Eye (tissue), 1 donor: ENCODE measurements around the gene MYBBP1A.
A peak's percentile ranks its signal among the peaks of the same experiment; 100 is the strongest.
"Not testable (repeated sequence)": the region's sequence is repeated elsewhere in the genome, so short reads cannot be mapped to it uniquely, and the experiment has no call there.

Source experiments
- DNase-seq: peaks from one replicate; pipeline ENCODE4 v3.0.0-alpha.2; 2015

Gene MYBBP1A

GRCh38 chr17:4588391-4588790 is 33.2 kb upstream of the MYBBP1A start:
- no peak for DNase-seq

DNA sequence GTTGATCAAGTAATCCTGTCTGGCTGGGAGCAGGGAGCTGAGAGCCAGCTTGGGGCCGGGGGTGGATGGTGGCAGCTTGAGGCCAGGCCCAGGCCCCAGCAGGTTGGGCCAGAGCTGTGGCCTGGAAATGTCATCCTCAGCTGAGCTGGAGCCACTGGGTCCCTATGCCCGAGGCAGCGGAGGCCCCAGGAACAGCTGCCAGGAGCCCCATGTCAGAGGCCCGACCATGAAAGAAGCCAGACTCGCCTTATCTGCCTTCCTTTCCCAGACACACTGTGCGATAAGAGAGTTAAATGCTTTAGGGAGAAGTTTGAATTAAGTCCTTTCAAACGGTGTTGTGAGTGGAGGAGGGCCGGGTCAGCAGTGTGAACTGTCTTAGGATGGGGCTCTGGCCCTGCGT is 32.6 kb upstream of the MYBBP1A start:
- DNase-seq = no peak

GRCh38 chr17:4587195-4587594 is 32.0 kb upstream of the MYBBP1A start:
- no peak for DNase-seq

DNA sequence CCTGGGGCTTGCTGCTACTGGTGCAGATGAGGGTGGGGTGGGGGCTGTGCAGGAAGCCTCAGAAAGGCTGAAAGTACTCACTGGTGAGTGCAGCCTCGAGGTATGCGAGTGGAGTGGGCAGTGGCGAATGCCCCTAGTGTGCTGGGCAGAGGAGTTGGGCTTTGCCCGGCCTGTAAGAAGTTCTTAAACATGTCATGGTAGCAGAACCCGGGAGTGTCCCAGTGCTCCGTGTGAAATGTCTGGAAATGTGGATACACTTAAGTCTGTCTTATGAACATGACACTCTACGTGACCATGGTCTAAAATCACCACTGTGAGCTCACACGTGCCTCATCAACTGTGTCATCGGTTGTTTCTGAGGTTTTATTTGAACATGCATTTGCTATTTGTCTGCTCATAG is 30.9 kb upstream of the MYBBP1A start:
- DNase-seq = no peak

DNA sequence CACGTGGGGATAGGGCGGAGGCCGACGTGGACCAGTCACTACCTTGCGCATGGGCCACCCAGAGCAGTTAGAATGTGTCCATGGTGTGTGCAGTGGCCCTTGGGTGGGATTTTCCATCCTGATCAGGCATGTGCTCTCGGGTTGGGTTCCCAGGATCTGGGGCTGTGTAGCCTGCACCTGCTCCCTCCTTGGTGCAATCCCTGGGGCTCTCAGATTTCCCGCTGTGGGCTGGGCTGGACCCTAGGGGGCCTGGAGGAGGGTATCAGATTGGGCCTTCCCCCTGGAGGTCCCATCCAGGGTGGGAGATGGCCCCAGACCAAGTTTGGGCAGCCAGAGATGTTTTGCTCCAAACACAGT is 30.4 kb upstream of the MYBBP1A start:
- no peak for DNase-seq

DNA sequence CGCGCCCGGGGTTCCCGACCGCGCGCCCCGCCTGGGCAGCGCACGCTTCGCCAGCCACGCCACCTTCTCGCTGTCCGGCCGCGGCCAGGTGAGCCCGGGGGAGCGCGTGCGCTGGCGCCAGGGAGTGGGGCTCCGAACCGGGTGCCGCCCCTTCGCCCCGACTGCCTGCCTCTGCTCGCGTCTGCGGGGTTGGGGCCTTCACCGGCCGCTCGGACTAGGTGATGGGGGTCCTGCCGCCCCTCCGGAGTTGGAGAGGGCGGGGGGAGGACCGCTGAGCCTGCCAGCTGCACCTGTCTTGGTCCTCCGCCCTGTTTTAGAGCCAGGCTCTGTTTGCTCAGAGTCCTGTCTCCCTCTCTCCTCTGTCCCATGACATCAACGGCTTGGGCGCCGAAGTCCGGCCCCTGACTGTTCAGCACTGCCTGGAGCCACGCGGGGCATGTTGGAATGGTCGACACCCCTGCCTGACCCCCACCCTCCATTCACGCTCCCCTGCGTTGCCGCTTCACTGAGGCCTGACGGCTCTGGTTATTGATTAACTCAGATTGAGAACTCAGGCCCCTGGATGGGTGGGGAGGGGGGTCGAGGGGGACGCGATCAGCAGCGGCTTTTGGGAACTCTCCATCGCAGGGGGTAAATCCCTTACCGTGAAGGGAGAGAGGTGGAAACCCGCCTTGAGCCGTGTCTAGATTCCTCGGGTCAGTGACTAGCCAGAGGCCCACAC is 29.9 kb upstream of the MYBBP1A start:
- DNase-seq = peak; percentile 60

DNA sequence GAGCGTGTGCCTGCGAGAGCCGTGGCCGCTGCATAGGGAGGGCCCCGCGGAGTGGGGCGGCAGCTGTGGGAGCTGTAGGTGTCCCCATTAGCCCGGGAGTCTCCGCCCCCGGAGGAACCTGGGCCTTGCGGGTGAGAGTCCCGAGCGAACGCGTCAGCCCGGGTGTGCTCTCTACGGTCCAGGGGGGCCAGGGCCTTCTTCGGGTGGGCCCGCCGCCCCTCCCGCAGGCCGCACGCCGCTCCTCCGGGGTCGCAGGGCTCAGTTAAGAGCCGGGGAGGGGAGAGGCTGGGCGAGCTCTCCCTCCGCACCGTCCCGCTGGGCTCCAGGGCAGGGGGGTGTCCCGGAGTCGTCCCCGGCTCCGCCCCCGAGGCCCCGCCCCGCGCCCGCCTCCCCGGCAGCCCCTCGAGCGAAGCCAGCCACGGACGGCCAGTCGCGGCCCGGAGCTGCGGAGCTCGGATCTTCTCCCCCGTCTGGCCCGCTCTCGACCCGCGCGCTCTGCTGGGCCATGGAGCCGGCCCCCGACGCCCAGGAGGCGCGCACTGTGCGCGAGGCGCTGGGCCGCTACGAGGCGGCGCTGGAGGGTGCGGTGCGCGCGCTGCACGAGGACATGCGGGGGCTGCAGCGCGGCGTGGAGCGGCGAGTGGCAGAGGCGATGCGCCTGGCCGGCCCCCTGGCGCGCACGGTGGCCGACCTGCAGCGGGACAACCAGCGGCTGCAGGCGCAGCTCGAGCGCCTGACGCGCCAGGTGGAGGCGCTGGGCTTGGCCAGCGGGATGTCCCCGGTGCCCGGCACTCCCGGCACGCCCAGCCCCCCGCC is 29.1 kb upstream of the MYBBP1A start, which contains the start of gene SMTNL2:
SMTNL2 (plus strand) TSS at position 429 of the 816 bp plus-strand sequence; CDS start at position 506, 77 bp downstream.
- DNase-seq = peak; percentile 81

- DNase-seq = peak; percentile 88
These were observed 28.6 kb upstream of the MYBBP1A start for GRCh38 chr17:4583782-4584100.

DNA sequence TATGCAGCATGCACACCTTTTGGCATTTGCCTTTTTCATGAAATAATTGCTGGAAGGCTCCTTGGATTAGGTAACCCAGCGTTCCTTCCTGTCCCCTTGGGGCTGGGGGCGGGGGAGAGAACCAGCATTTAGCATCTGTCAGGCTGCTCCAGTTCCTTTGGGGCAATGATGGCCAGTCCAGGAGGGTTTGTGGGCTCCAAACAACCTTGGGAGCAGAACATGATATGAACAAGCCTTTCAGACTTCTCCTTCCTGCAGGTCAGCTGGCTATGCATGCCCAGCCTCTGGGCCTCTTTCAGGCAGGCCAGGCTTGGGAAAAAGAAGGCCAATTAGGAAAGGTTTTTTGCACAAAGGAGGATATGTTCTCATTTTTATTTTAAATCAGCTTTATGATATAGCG is 28.0 kb upstream of the MYBBP1A start:
- no peak for DNase-seq

DNA sequence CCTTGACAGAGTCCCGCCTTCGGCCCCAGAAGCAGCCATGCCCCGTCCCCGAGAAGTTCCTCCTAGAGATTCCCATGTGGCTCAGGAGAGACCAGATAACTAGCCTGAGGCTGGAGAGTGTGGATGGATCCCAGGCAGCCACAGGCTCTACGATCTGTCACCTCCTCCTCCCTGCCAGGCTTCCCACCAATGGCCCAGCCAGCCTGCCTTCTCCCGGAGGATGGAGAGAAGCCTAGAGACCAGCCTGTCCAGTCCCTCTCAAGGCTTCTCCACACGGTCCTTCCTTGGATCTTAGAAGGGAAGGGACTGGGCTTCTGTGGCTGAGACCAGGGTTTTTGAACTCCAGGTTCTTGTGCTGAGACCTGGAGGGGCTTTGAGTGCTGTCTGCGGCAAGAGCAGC is 27.5 kb upstream of the MYBBP1A start:
- DNase-seq = no peak

DNA sequence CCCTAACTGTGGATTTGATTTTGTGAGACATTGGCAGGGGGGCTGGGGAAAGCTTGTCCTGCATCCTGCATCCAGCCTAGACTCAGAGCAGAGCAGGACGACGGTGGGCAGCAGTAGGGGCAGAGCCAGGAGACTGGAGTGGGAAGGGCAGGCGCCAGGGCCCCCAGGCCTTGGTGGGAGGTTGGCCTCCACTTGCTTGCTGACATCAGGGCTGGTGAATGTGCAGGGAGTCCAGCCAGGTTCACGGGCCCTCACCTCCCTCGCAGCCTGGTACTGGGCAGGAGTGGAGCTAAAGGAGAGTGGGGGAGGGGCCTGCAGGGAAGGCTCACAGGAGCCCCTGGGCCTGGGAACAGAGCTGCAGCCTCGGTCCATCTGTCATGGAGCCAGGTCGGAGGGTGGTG is 26.9 kb upstream of the MYBBP1A start:
- no peak for DNase-seq

DNA sequence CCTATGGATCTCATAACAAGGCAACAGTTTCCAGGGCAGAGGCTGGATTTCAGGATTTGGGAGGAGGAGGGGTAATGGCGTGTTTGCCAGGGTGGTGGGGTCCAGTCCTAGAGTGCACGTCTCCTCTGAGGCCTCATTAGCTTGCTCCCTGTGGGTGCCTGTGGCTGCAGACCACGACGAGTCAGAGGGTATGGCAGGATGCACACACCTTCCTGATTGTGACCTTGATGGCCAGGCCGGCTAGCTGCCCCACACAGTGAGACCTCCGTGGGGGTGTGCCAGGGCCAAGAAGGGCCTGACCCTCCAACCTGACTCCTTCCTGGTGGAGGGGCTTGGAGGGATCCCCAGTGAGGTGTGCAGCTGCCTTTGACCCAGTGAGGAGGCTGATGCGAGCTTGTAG is 25.1 kb upstream of the MYBBP1A start:
- no peak for DNase-seq

GRCh38 chr17:4579678-4580077 is 24.5 kb upstream of the MYBBP1A start:
- no peak for DNase-seq

DNA sequence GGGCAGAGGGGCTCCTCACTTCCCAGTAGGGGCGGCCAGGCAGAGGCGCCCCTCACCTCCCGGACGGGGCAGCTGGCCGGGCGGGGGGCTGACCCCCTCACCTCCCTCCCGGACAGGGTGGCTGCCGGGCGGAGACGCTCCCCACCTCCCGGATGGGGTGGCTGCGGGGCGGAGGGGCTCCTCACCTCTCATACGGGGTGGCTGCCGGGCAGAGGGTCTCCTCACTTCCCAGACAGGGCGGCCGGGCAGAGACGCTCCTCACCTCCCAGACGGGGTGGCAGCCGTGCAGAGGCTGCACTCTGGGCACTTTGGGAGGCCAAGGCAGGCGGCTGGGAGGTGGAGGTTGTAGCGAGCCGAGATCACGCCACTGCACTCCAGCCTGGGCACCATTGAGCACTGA is 23.2 kb upstream of the MYBBP1A start:
- DNase-seq = not testable (repeated sequence)

GRCh38 chr17:4577386-4577993 is 22.3 kb upstream of the MYBBP1A start:
- no peak for DNase-seq

GRCh38 chr17:4576729-4577322 is 21.6 kb upstream of the MYBBP1A start:
- DNase-seq = peak; percentile 90

- DNase-seq = no peak
These were observed 21.0 kb upstream of the MYBBP1A start for GRCh38 chr17:4576161-4576558.

DNA sequence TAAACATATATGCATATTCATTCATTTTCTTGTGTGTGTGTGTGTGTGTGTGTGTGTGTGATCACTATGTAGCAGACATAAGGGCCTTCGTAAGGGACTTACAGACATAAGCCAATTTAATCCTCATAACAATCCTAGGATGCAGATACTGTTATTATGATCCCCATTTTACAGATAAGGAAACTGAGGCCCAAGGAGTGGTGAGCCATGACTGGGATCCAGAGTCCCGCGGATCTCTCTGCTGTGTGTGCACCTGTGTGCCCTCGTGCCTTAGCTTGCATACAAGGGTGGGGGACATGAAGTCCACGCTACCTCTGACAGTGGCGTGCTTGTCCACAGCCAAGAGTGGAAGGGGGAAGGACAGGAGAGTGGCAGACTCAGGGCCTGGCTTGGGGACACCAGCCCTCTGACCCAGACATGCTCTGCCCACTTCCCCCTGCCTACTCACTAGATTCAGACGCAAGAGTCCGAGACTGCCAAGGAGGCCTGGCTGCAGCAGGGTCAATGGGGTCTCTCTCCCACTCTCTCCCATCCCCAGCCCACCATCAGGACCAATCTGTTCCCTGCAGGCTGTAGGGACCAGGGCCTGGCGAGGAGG is 19.4 kb upstream of the MYBBP1A start:
- no peak for DNase-seq

GRCh38 chr17:4573669-4574068 is 18.5 kb upstream of the MYBBP1A start:
- no peak for DNase-seq

GRCh38 chr17:4573115-4573514 is 17.9 kb upstream of the MYBBP1A start:
- DNase-seq = no peak

DNA sequence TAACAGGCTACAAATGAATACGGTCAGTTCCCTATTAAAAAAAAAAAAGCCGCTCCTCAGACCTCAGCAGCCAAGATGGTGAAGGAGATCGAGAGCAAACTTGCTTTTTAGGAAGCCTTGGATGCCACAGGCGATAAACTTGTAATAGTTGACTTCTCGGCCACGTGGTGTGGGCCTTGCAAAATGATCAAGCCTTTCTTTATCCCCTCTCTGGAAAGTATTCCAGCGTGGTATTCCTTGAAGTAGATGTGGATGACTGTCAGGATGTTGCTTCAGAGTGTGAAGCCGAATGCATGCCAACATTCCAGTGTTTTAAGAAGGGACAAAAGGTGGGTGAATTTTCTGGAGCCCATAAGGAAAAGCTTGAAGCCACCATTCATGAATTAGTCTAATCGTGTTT is 16.9 kb upstream of the MYBBP1A start:
- no peak for DNase-seq

- DNase-seq = no peak
These were observed 14.4 kb upstream of the MYBBP1A start for GRCh38 chr17:4569591-4569990.

- peak; percentile 91 for DNase-seq
These were observed 11.6 kb upstream of the MYBBP1A start for GRCh38 chr17:4566785-4567184.
